H4 (cell line): Measurements from ENCODE around the gene STK32C. TPM values are rescaled to one million over a fixed set of nuclear protein-coding genes. Genes with fewer than 3 reads are reported as not detected.
"Not testable (repeated sequence)": the region's sequence is repeated elsewhere in the genome, so short reads cannot be mapped to it uniquely, and the experiment has no call there.

ENCODE experiments used
- DNase-seq: peaks from one replicate; pipeline ENCODE4 v3.0.0-alpha.2; 2015; ENCODE audit warnings: low spot score
- total RNA-seq: library from RNA; depleted of rRNA; stranded (reverse); fragments of >200 nt; shearing (Covaris generic); gene quantifications from 2 replicates; pipeline ENCODE4 v1.2.3, GENCODE V29; 2014

Gene STK32C
- total RNA-seq, 1 experiment from 2014 or later, result 13.8 TPM

GRCh38 chr10:132302421-132303310 is 5.1 kb downstream of the STK32C start:
- DNase-seq, result no peak

GRCh38 chr10:132301371-132302330 is 6.1 kb downstream of the STK32C start:
- DNase-seq, result no peak

GRCh38 chr10:132300582-132300981 is 7.2 kb downstream of the STK32C start:
- no peak for DNase-seq

GRCh38 chr10:132299371-132300336 is 8.1 kb downstream of the STK32C start:
- DNase-seq, result no peak

- DNase-seq, result no peak
These were observed 9.5 kb downstream of the STK32C start for GRCh38 chr10:132298038-132298881.

GRCh38 chr10:132297526-132297925 is 10.2 kb downstream of the STK32C start:
- no peak for DNase-seq

- DNase-seq, result no peak
These were observed 10.9 kb downstream of the STK32C start for GRCh38 chr10:132296666-132297443.

GRCh38 chr10:132295481-132295880 is 12.3 kb downstream of the STK32C start:
- not testable (repeated sequence) for DNase-seq

- no peak for DNase-seq
These were observed 13.0 kb downstream of the STK32C start for GRCh38 chr10:132294561-132295318.

GRCh38 chr10:132293813-132294520 is 13.8 kb downstream of the STK32C start:
- DNase-seq, result no peak

GRCh38 chr10:132293201-132293812 is 14.4 kb downstream of the STK32C start:
- no peak for DNase-seq

GRCh38 chr10:132292287-132293200 is 15.2 kb downstream of the STK32C start:
- DNase-seq, result no peak

- DNase-seq, result no peak
These were observed 15.9 kb downstream of the STK32C start for GRCh38 chr10:132291826-132292225.

- DNase-seq, result no peak
These were observed 17.1 kb downstream of the STK32C start for GRCh38 chr10:132290631-132291030.

- DNase-seq, result no peak
These were observed 18.3 kb downstream of the STK32C start for GRCh38 chr10:132289439-132289838.

- DNase-seq, result no peak
These were observed 24.0 kb downstream of the STK32C start for GRCh38 chr10:132283604-132284382.
